AG09319 (cell line): ENCODE results near the gene GTPBP4.

ENCODE experiments used
- DNase-seq: peaks from one replicate; pipeline ENCODE4 v3.0.0-alpha.2; 2010; ENCODE audit warnings: low read depth; ENCODE audit errors: extremely low read depth
- TF ChIP-seq, protein P1 (sequence below): IDR thresholded peaks from 2 replicates; pipeline ENCODE4 v1.5.1; 2011; ENCODE audit warnings: low read depth, mild to moderate bottlenecking, inconsistent platforms, low read length, moderate library complexity

Gene GTPBP4

DNA sequence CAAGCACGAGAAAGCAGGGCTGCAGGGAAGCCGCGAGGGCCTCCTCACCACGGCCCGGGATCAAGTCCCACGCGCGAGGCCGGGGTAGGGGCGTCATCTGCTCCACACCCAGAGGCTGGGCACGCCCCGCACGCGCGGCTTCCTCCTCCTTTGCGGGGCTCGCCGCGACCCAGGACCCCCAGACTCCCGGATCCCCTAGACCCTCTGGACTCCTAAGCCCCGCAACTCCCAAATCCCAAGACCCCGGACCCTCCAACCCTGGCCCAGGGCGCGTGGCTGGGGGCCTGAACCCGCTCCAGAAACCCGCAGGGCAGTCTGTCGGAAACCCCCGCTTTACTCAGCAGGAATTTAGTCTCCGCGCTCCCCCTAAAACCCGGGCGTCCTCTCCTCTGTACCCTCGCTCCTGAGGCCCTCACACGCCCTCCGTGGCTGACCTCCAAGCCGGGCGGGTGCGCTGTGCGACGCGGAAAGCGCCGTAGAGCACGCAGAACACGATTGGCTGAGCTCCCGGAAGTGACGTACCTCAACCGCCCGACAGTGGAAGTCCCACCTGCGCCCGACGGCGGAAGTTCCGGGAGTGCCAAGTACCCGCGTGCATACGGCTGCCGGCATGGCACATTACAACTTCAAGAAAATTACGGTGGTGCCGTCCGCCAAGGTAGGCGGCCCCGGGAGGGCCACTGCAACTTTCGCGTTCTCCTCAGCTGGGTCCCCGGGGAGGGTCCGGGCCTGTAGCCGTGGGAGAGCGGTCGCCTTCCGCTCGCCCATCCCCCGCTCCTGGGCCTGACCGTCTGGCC lies at the start of gene GTPBP4:
TSS of gene GTPBP4 (plus strand) at position 565 of the 797 bp plus-strand sequence. CDS start at position 611, 46 bp downstream.
- DNase-seq = peak; percentile 88
- TF ChIP-seq, protein P1, sequence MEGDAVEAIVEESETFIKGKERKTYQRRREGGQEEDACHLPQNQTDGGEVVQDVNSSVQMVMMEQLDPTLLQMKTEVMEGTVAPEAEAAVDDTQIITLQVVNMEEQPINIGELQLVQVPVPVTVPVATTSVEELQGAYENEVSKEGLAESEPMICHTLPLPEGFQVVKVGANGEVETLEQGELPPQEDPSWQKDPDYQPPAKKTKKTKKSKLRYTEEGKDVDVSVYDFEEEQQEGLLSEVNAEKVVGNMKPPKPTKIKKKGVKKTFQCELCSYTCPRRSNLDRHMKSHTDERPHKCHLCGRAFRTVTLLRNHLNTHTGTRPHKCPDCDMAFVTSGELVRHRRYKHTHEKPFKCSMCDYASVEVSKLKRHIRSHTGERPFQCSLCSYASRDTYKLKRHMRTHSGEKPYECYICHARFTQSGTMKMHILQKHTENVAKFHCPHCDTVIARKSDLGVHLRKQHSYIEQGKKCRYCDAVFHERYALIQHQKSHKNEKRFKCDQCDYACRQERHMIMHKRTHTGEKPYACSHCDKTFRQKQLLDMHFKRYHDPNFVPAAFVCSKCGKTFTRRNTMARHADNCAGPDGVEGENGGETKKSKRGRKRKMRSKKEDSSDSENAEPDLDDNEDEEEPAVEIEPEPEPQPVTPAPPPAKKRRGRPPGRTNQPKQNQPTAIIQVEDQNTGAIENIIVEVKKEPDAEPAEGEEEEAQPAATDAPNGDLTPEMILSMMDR = peak; percentile 11

DNA sequence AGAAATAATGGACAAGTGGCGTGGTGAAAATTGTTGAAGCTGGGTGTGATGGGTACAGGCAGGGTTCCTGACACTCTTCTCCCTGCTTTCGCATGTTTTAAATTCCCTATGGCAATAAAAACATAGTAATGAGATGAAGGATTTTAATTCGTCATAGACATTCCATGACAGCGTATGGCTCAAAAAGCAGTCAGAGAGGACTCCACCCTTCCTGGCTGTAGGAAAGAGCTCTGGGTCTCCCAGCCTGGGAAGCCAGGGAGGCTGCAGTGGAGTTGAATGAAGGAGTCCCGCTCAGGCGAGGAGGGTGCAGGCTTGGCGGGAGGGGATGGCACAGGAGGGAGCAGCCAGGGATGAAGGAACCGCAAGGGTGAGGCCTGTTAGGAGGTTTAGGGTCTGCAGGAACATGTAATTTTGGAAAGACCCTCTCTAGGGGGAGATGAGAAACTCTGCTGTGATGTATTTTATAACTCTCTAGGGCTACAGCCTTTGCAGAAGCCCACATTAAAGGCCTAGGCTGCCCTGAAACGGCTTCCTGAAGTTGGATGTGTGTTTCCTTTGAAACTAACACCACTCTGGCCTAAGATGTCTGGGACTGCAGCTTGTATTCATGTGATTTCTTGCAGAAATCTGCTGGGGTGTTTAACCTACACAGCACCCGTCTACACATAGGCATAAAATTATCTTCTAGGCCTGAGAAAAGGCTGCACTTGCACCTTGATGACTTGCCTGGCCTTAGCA lies 49.1 kb upstream of the GTPBP4 start:
- DNase-seq = no peak
- TF ChIP-seq, protein P1 = no peak

DNA sequence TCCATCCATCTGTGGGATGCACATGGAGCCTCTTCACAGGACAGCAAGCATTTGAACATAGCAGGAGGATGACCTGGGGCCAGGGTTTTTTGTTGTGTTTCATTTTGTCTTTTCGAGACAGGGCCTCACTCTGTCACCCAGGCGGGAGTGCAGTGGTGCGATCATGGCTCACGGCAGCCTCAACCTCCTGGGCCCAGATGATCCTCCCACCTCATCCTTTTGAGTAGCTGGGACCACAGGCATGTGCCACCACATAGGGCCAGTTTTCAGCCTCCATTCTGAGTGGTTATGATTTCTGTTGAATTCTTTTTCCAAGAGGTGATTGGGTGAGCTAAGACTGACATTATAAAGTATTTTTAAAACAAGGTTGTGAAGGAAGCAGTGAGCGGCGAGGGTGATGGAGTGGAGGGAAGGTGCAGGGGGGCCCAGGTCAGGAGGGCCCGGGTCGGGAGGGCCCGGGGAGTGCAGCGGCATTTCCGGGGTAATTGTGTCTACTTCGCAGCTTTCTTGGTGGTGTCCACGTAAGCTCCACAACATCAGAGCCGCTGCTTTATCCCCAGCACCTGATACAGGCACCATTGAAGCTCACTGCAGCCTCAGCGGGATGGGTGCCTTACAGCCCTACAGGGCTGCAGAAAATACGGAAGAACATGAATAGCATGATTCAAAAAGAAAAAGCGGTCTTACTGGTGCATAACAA lies 44.8 kb upstream of the GTPBP4 start:
- no peak for DNase-seq
- TF ChIP-seq, protein P1 = no peak

DNA sequence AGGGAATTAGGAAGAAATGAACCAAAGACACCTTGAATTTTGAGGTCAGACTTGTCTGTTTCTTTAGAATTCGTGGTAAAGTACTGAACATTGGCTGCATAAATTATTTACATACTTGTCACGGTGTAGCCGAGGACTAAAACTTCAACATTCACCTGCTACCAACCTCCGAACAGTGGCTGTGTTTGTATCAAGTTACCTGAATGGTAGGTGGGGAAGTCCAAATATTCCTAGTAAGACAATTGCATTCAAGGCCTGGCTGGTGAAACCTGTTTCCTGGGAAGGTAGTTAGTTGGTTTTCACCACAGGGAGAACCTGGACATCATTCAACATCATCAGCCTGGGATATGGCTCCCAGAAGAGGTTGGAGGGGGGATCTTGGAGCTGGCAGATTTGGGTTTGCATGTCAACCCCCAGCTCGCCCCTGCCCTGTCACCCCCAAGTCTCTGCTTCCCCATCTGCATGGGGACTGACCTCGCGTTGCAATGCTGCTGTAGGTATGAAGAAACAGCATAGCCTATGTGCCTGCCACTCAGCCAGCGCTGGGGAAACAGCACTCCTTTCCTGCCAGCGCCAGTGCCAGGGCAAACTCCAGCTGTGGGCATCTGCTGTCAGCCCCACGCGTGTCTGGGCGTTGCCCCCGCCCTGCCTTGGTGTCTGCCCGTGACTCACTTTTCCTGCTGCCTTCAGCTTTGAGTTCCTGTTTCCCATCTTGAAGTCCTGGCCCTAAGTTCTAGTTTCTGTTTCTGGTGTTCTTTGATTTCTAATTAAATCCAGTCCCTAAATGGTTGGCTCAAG lies 44.0 kb upstream of the GTPBP4 start:
- TF ChIP-seq, protein P1 = no peak
- peak; percentile 52 for DNase-seq

DNA sequence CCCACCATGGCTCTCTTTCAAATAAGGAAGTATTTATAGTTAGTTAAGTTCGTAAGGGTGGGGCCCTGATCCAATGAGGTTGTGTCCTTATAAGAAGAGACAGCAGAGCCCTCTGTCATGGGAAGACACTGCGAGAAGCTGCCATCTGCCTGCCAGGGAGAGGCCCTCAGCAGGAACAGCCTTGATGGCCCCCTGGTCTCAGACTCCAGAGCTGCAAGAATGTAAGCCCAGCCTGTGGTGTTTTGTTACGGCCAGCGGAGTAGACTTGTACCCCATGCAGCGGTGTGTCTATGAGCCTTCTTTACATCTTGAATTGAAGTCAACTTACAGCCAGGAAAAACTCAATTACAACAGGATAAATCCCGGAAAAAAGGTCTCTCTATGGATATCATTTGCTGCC lies 42.5 kb upstream of the GTPBP4 start:
- TF ChIP-seq, protein P1 = no peak
- DNase-seq = no peak

DNA sequence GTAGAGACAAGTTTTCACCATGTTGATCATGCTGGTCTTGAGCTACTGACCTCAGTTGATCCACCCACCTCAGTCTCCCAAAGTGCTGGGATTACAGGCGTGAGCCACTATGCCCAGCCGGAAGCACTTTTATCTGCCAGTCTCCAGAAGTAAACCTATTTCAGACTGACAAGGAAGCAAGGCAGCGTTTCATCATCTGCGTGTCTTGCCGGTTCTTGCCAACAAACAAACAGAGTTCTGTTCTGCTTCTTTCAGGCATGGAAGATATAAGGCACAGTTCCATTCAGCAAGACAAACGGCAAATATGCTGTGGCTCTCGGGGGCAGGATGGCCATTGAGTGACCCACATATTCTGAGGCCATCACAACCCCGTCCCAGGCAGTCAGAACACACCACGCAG lies 41.2 kb upstream of the GTPBP4 start:
- TF ChIP-seq, protein P1 = no peak
- no peak for DNase-seq
